CD4-positive, alpha-beta T cell treated with Interleukin-1 beta for 1 hour (primary cell): ENCODE data around the gene METTL9.
"Not testable (repeated sequence)": the region's sequence is repeated elsewhere in the genome, so short reads cannot be mapped to it uniquely, and the experiment has no call there.

Experiments used
- DNase-seq, 2 donors: peaks; one replicate each; pipeline ENCODE4 v3.0.0-alpha.2; 2020 to 2022

Gene METTL9

GRCh38 chr16:21611556-21612384 is 12.4 kb downstream of the METTL9 start:
- DNase-seq, result no peak

GRCh38 chr16:21613361-21613760 is 14.0 kb downstream of the METTL9 start:
- DNase-seq, result no peak

- DNase-seq, result no peak
Observed at GRCh38 chr16:21613781-21614180, 14.4 kb downstream of the METTL9 start.

- DNase-seq, result no peak
Observed at GRCh38 chr16:21614896-21615295, 15.5 kb downstream of the METTL9 start.

- no peak for DNase-seq
Observed at GRCh38 chr16:21617607-21618006, 18.2 kb downstream of the METTL9 start.

GRCh38 chr16:21618281-21618680 is 18.9 kb downstream of the METTL9 start:
- DNase-seq, result no peak

GRCh38 chr16:21619765-21620425 is 20.5 kb downstream of the METTL9 start:
- no peak for DNase-seq

GRCh38 chr16:21620592-21620991 is 21.2 kb downstream of the METTL9 start:
- no peak for DNase-seq

- DNase-seq, result no peak
Observed at GRCh38 chr16:21622545-21622944, 23.2 kb downstream of the METTL9 start.

GRCh38 chr16:21625026-21625425 is 25.6 kb downstream of the METTL9 start:
- no peak for DNase-seq

GRCh38 chr16:21626659-21627277 is 27.4 kb downstream of the METTL9 start:
- peak; percentile 39 to 59 for DNase-seq

- no peak for DNase-seq
Observed at GRCh38 chr16:21628121-21628726, 28.8 kb downstream of the METTL9 start.

- DNase-seq, result no peak
Observed at GRCh38 chr16:21628772-21629171, 29.4 kb downstream of the METTL9 start.

GRCh38 chr16:21629616-21630539 is 30.5 kb downstream of the METTL9 start:
- DNase-seq, result not testable (repeated sequence)

- DNase-seq, result not testable (repeated sequence)
Observed at GRCh38 chr16:21630866-21631265, 31.5 kb downstream of the METTL9 start.

- DNase-seq, result not testable (repeated sequence)
Observed at GRCh38 chr16:21631376-21631775, 32.0 kb downstream of the METTL9 start.

GRCh38 chr16:21631951-21632575 is 32.7 kb downstream of the METTL9 start:
- DNase-seq, result peak in 1 of 2 donors; percentile 56

GRCh38 chr16:21634216-21634615 is 34.8 kb downstream of the METTL9 start:
- no peak for DNase-seq

GRCh38 chr16:21635694-21636093 is 36.3 kb downstream of the METTL9 start:
- not testable (repeated sequence) for DNase-seq

- no peak for DNase-seq
Observed at GRCh38 chr16:21637032-21637968, 37.9 kb downstream of the METTL9 start.

- no peak for DNase-seq
Observed at GRCh38 chr16:21638573-21638975, 39.2 kb downstream of the METTL9 start.
